K562 (cell line): ENCODE results near the gene SDE2. TPM values are rescaled to one million over a fixed set of nuclear protein-coding genes. Genes with fewer than 3 reads are reported as not detected.
A peak's percentile ranks its signal among the peaks of the same experiment; 100 is the strongest.

ENCODE experiments used
- DMBX1 ChIP-seq: fragments of 250-450 bp; sonication (Bioruptor Pico); IDR thresholded peaks from 2 replicates; pipeline ENCODE4 v1.8.0; 2022; ENCODE audit warnings: inconsistent platforms, mild to moderate bottlenecking, moderate library complexity, borderline replicate concordance
- FOXK2 ChIP-seq, 2 experiments: fragments of 450-650 bp; IDR thresholded peaks in 1 of 2; conservative IDR thresholded peaks in 1 of 2; 2 replicates each; pipeline ENCODE4 v1.6.1; 2016; ENCODE audit warnings: low read depth in 2 of 2, mild to moderate bottlenecking in 1 of 2
- HEY1 ChIP-seq: fragments of 250-450 bp; sonication (Bioruptor Pico); IDR thresholded peaks from 2 replicates; pipeline ENCODE4 v1.5.0; 2020; ENCODE audit warnings: mild to moderate bottlenecking, moderate library complexity, borderline replicate concordance
- SETDB1 ChIP-seq: IDR thresholded peaks from one replicate; pipeline ENCODE4 v1.6.1; 2012; ENCODE audit warnings: low read length, control low read depth, inconsistent platforms
- SIN3B ChIP-seq: fragments of 450-650 bp; IDR thresholded peaks from 2 replicates; pipeline ENCODE4 v1.6.1; 2017; ENCODE audit warnings: low read depth, mild to moderate bottlenecking, moderate library complexity
- ZNF668 ChIP-seq: fragments of 250-450 bp; sonication (Bioruptor Pico); IDR thresholded peaks from 2 replicates; pipeline ENCODE4 v1.8.0; 2022; ENCODE audit warnings: mild to moderate bottlenecking, inconsistent platforms
- polyA plus RNA-seq, 8 experiments: library from polyadenylated mRNA; depleted of rRNA in 4 of 8; stranded (reverse) in 5 of 8; unstranded in 3 of 8; fragments of >200 nt; fragmentation: Nextera tagmentation in 2 of 8; fragmentation: Illumina TruSeq in 1 of 8; extraction: Ambion mirVana in 2 of 8; extraction: Trizol in 1 of 8; gene quantifications; 2 replicates each; pipeline versions ENCODE4 v1.2.1 to v1.2.3, GENCODE V29; 2011 to 2014; ENCODE audit warnings: inconsistent platforms in 1 of 8, missing spikeins in 1 of 8
- total RNA-seq, 7 experiments: library from RNA; depleted of rRNA in 6 of 7; stranded (reverse); fragments of >200 nt in 6 of 7; fragmentation: Illumina TruSeq in 2 of 7; extraction: Trizol in 2 of 7; gene quantifications; 2 replicates each; pipeline versions ENCODE4 v1.2.1 to v1.2.3, GENCODE V29; 2011 to 2021; ENCODE audit warnings: low replicate concordance in 1 of 7
- TF ChIP-seq, protein P1 (sequence below): fragments of 450-650 bp; formaldehyde crosslinking; IDR thresholded peaks from 2 replicates; pipeline ENCODE4 v1.4.0; 2022; ENCODE audit warnings: missing genetic modification characterization
- TF ChIP-seq, protein P2 (sequence below): fragments of 250-450 bp; sonication (Bioruptor Pico); IDR thresholded peaks from 2 replicates; pipeline ENCODE4 v1.8.0; 2021; ENCODE audit warnings: mild to moderate bottlenecking, moderate library complexity
- TF ChIP-seq, protein P3 (sequence below): fragments of 450-650 bp; formaldehyde crosslinking; IDR thresholded peaks from 2 replicates; pipeline ENCODE4 v1.4.0; 2022; ENCODE audit warnings: missing genetic modification characterization
- TF ChIP-seq, protein P4 (sequence below): fragments of 250-450 bp; sonication (Bioruptor Pico); IDR thresholded peaks from 2 replicates; pipeline ENCODE4 v1.4.0; 2020; ENCODE audit warnings: mild to moderate bottlenecking

SDE2 gene
- total and polyA plus RNA-seq, 9 of the 15 experiments (the other 6 are each of a cell fraction or from before 2014, with no cell fraction given), result 14.3 to 62.3 (median 46.0) TPM

DNA sequence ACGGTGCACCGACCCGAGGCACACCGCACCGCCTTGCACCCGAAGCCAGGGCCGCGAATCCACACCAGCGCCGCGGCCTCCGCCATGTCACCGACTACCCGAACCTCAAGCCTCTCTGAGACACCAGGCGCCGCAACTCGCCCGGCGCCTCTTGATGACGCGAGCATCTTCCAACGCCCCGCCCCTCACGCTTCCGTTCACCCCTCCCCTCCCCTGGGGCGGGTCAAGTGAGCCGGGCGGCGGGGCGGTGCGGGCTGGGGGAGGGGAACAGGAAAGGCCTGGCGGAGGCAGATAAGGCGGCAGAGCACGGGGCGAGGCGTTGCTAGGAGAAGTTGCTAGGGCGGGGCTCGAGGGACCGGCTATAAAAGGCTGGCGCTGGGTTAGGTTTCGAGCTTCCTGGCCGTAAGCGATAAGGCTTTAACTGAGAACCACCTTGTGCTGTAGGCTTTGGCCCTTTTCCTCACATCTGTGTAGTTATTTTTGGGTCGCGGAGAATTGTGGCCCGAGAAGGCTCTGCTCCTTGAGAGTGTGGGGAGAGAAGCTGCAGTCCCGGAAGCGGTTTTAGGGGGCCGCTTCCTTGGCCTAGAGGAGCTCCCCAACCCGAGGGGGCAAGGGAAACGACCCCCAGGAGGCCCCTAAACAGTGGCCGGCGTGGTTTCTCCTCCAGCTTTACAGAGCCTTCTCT is at the start of gene SDE2 (continued):
- TF ChIP-seq SIN3B (peak; percentile 95), HEY1 (CRISPR knock-in tag) (peak; percentile 72), DMBX1 (CRISPR knock-in tag) (peak; percentile 93), SETDB1 (no peak), FOXK2 (conservative IDR thresholded peaks at IDR 0.05 in 1 of 2, IDR thresholded peaks at IDR 0.05 in 1 of 2; ENCODE audit: low read depth in 2 of 2) (peak; percentile 81 to 90), ZNF668 (0 out of 2 replicates have a peak, but pooled peaks have one; percentile 14)
- TF ChIP-seq, protein P1, sequence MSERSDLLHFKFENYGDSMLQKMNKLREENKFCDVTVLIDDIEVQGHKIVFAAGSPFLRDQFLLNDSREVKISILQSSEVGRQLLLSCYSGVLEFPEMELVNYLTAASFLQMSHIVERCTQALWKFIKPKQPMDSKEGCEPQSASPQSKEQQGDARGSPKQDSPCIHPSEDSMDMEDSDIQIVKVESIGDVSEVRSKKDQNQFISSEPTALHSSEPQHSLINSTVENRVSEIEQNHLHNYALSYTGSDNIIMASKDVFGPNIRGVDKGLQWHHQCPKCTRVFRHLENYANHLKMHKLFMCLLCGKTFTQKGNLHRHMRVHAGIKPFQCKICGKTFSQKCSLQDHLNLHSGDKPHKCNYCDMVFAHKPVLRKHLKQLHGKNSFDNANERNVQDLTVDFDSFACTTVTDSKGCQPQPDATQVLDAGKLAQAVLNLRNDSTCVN (CRISPR knock-in tag), result 0 out of 2 replicates have a peak, but pooled peaks have one; percentile 10
- TF ChIP-seq, protein P2, sequence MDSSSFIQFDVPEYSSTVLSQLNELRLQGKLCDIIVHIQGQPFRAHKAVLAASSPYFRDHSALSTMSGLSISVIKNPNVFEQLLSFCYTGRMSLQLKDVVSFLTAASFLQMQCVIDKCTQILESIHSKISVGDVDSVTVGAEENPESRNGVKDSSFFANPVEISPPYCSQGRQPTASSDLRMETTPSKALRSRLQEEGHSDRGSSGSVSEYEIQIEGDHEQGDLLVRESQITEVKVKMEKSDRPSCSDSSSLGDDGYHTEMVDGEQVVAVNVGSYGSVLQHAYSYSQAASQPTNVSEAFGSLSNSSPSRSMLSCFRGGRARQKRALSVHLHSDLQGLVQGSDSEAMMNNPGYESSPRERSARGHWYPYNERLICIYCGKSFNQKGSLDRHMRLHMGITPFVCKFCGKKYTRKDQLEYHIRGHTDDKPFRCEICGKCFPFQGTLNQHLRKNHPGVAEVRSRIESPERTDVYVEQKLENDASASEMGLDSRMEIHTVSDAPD (CRISPR knock-in tag), result no peak
- TF ChIP-seq, protein P3, sequence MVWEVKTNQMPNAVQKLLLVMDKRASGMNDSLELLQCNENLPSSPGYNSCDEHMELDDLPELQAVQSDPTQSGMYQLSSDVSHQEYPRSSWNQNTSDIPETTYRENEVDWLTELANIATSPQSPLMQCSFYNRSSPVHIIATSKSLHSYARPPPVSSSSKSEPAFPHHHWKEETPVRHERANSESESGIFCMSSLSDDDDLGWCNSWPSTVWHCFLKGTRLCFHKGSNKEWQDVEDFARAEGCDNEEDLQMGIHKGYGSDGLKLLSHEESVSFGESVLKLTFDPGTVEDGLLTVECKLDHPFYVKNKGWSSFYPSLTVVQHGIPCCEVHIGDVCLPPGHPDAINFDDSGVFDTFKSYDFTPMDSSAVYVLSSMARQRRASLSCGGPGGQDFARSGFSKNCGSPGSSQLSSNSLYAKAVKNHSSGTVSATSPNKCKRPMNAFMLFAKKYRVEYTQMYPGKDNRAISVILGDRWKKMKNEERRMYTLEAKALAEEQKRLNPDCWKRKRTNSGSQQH, result peak; percentile 66
- TF ChIP-seq, protein P4, sequence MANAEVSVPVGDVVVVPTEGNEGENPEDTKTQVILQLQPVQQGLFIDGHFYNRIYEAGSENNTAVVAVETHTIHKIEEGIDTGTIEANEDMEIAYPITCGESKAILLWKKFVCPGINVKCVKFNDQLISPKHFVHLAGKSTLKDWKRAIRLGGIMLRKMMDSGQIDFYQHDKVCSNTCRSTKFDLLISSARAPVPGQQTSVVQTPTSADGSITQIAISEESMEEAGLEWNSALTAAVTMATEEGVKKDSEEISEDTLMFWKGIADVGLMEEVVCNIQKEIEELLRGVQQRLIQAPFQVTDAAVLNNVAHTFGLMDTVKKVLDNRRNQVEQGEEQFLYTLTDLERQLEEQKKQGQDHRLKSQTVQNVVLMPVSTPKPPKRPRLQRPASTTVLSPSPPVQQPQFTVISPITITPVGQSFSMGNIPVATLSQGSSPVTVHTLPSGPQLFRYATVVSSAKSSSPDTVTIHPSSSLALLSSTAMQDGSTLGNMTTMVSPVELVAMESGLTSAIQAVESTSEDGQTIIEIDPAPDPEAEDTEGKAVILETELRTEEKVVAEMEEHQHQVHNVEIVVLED (CRISPR knock-in tag), result peak; percentile 59
